Iris pigment epithelial cell (primary cell): ENCODE results near the gene TECTA.
"Not testable (repeated sequence)": the region's sequence is repeated elsewhere in the genome, so short reads cannot be mapped to it uniquely, and the experiment has no call there.

Experiments
- DNase-seq: peaks from one replicate; pipeline ENCODE4 v3.0.0-alpha.2; 2011; ENCODE audit warnings: low read depth

The TECTA gene

DNA sequence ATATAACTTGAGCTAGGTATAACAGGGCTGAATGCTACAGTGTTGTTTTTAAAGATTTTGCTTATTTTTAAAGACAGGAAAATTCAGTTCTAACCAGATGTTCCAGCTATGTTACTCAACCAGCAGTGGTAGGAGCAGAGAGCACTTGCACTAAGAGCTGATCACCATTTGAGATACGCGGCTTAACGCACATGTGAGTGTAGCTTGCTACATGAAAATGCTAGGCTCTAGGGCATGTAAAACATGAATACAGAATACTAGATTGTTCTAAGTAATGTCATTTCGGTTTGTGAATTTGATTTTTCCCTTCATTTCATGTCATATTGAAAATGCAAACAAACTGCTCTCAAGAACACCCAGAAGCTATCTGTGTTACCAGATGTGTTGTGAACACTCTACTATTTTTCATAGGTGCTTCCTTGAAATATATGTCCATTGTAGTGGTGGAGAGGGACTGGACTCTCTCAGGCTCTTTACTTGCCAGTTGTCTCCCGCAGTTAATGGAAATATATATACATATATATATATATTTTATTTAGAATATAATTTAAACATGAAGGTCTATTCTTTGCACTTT, 10.8 kb upstream of the TECTA start:
- DNase-seq: no peak

- DNase-seq: no peak
Observed at GRCh38 chr11:121091492-121092152, 9.4 kb upstream of the TECTA start.

DNA sequence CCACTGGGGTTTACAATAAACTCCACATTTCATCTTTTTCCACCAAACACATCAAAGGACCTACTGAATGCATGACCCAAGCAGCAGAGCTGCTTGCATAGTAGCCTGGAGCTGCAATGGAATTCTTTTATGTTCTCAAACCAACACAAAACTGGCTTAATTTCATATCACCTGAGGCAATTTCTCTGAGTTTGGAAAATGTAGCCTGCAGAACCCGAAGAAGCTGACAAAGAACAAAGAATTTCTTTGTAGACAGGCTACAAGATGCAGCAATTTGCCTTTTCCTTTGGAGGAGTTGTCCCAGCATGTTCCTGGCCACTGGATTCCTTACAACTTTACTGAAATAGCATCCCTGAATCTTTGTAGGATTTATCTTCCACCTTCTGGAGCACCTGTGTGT, 5.5 kb upstream of the TECTA start:
- no peak for DNase-seq

GRCh38 chr11:121099364-121099763, 1.7 kb upstream of the TECTA start:
- DNase-seq: no peak

GRCh38 chr11:121099885-121100284, 1.2 kb upstream of the TECTA start:
- DNase-seq: peak; percentile 49

DNA sequence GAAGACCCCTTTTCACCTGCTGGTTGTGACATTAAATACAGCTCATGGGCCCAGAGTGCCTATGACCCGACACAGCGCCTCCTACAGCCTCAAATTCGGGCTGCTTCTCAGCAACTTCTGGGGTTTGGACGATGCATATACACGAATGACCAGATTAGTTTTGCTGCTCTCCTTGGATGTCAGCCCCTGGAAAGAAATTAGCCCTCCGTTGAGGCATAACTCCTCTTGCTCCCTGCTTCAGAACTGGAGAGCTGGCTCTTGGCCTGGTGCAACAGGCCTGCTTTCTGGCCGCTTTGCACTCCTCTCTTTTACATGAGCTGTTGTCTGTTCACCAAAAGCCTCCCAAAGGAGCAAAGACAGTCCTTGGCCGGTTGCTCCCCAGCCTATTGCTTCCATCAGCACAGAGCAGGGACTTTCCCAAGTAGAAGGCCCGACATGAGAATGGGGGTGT, 3.3 kb downstream of the TECTA start:
- DNase-seq: no peak

- no peak for DNase-seq
Observed at GRCh38 chr11:121105063-121105480, 4.0 kb downstream of the TECTA start.

GRCh38 chr11:121105481-121106195, 4.6 kb downstream of the TECTA start:
- DNase-seq: no peak

GRCh38 chr11:121106812-121107211, 5.8 kb downstream of the TECTA start:
- DNase-seq: no peak

DNA sequence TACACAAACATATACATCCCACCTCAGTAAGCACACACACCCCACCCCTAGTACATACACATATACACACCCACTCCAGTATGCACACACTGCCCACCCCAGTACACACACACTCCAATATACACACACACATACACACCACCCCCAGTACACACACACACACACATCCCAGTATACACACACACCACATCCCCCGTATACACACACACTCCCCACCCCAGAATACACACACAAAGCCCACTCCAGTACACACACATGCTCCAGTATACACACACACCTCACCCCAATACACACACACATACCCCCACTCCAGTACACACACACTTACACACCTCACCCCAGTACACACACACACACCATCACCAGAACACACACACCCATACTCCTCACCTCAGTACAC, 7.4 kb downstream of the TECTA start:
- no peak for DNase-seq

DNA sequence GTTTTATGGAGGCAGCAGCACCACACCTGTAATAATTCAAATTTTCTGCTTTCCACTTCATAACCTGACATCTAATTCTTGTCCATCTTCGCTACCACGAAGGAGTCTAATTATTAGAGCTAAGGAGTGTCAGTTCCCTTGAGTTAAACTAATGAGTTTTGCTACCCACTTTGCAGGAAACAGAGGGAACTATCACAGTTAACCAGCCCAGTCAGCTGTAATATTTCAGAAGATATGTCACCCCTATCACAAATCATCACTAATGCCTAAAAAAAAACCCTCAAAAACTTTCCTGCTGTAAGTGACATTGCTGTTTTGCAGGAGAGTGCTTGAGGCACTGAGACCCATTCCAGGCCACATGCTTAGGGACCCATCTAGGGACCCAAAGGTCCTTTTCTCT, 8.4 kb downstream of the TECTA start:
- no peak for DNase-seq

GRCh38 chr11:121109916-121110586, 9.0 kb downstream of the TECTA start:
- DNase-seq: no peak

- DNase-seq: no peak
Observed at GRCh38 chr11:121110871-121111724, 10.1 kb downstream of the TECTA start.

DNA sequence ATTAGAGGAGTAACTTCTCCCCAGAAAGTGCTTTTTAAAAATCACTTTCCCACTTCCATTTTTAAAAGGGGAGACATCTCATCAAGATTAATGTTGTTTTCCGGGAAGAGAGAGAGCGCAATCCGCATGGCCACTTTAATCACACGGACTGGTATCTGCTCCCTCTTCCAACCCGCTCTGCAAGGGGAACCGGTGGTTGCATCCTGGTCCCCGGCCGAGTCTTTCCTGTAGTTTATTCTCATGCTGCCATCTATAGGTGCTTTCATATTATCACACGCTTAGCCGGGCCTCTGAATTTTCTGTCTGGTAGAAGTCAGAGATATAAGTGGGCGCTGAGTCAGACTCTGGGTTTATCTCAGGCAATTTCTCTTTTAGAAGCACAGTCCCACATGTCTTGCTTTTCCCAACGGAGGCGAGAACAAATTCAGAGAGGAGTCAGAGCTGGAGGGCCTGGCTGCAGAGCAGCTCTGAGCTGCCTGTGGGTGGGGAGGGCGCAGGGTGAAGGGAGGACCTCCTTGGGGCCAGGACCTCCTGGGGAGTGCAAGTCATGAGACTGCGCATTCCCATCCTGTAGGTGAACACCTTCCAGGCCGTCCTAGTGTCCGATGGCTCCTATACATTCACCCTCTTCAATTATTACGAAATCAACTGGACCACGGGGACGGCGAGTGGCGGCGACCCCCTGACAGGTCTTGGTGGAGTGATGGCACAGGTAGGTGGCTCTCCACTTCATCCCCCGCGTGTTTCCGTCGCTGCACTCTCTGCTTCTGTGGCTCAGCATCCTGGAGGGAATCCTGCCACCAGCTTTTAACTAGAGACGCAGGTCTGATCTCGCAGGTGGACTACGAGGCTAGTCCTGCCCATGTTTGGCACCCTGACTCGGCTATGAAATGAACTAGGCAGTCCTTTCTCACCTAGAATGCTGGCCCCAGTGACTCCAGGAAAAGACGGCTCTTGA, 11.7 kb downstream of the TECTA start:
- DNase-seq: peak; percentile 71

DNA sequence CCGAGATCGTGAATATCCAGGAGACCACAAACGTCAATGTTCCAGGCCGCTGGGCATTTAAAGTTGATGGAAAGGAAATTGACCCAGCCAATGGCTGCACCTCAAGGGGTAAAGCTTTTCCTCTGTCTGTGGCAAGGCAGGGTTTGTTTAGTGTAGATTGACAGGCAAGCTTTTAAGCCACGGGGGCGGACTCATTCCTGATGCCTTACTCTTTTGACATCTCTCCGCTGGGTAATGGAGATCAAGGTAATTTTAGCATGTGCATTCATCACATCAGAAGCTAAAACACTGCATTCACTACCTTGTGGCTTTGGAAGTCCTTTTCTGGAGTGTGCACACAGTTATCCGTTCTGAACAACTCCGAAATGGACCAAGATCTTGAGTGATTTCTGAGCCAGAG, 12.6 kb downstream of the TECTA start:
- DNase-seq: no peak

GRCh38 chr11:121115024-121115423, 14.0 kb downstream of the TECTA start:
- DNase-seq: not testable (repeated sequence)

- no peak for DNase-seq
Observed at GRCh38 chr11:121117788-121118187, 16.7 kb downstream of the TECTA start.

DNA sequence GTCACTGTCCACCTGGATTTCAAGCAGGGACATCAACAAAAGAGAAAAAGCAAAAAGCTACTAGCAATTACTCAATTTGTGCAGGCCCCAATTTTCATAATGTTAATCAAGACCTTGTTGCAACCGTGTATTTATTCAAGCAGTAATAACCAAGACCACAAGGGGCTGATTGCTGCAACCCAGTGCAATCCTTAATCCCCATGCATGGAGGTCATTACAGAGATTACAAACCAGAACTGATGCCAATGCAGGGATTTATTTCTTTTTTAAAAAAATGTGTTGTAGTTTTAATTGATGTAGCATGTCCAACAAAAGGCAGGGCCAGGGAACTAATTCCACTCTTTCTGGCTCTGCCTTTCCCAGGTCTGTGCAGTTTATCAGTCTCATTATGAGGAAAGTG, 18.4 kb downstream of the TECTA start:
- DNase-seq: peak; percentile 5

DNA sequence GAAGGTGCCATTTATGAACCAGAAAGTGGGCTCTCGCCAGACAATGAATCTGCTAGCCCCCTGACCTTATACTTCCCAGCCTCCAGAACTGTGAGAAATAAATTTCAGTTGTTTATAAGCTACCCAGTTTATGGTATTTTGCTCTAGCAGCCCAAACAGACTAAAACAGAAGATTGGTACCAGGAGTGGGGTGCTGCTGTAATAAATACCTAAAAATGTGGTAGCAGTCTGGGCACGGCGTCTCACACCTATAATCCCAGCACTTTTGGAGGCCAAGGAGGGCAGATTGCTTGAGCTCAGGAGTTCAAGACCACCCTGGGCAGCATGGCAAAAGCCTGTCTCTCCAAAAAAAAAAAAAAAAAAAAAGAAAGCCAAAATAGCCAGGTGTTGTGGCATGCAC, 21.3 kb downstream of the TECTA start:
- no peak for DNase-seq

DNA sequence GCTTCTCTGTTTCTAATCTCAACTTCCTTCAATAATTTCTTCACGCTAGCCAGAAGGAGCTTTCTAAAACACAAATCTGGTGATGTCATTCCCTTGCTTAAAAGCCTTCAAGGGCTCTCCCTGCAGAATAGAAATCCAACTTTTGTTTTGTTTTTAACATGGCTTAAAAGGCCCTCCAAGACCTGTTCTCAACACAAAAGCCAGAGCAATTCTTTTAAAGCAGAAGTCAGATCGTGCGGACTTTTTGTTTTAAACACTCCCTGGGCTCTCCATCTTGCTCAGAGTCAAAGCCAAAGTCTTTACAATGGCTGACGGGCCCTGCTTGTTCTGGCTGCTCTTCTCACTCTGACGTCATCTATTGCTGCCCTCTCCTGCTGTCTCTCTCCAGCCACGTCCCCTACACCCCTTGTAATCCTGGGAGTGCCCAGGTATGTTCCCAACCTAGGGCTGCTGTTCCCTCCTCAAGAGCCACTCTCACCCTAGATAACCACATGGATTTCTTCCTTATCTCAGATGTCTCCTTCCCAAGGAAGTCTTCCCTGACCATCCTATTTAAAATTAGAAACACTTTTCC, 22.5 kb downstream of the TECTA start:
- DNase-seq: no peak
